ENCODE results near the gene PLA2R1. TPM values are rescaled to one million over a fixed set of nuclear protein-coding genes. Genes with fewer than 3 reads are reported as not detected.

PLA2R1 gene
- polyA plus RNA-seq, 1 of the 3 experiments (the other 2 are of a cell fraction): not detected

DNA sequence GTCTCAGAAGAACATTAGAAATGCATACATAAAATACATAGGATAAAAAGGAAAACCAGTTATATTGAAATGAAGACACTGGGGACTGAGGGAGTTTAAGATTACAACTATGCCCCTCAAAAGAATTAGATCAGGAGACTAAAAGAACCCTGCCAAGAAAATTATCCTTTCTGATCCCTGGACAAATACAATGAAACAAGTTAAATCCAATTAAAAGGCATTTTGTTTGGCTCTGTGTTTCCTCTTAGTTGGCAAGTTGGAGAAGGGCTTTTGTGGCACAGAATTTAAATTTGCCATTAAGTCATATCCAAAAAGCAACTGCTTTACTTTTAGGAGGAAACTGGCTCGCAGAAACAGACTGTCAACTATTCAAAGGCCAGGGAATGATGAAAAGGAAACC lies 165.3 kb downstream of the PLA2R1 start:
- no peaks in the 10 kb centered on the region for H3K9me2 ChIP-seq
- no peaks in the 10 kb centered on the region for H3K79me2 ChIP-seq (ENCODE audit: insufficient read depth)
- H3K4me1 ChIP-seq (ENCODE audit: control insufficient read depth in 1 of 2, insufficient read depth in 2 of 2, low read depth in 1 of 2, low read length in 1 of 2): no peaks in the 10 kb centered on the region; a peak in 2 of 4 replicates
- TF ChIP-seq TCF12 (IDR thresholded peaks at IDR 0.05) (no peak), CHD2 (IDR thresholded peaks at IDR 0.05; ENCODE audit: low read length, partially characterized antibody) (no peak), FOSL2 (IDR thresholded peaks at IDR 0.05; ENCODE audit: borderline replicate concordance, low read depth) (no peak), ELF1 (IDR thresholded peaks at IDR 0.05) (no peak), FOXM1 (IDR thresholded peaks at IDR 0.05; ENCODE audit: low read depth) (no peak), GABPA (IDR thresholded peaks at IDR 0.05; ENCODE audit: low read depth) (no peak), FOXJ3 (CRISPR knock-in tag; IDR thresholded peaks at IDR 0.05) (no peak), GATA2 (CRISPR knock-in tag; IDR thresholded peaks at IDR 0.05) (no peak), RXRA (IDR thresholded peaks at IDR 0.05; ENCODE audit: borderline replicate concordance, low read depth) (no peak), JUND (IDR thresholded peaks at IDR 0.05) (no peak)
- H2AFZ ChIP-seq (ENCODE audit: low read depth): no peak overlapping the region
- H3K27me3 ChIP-seq (ENCODE audit: insufficient read depth): no peaks in the 10 kb centered on the region; the same call in 1 of the 2 replicates
- H3F3A ChIP-seq (replicated peaks; ENCODE audit: insufficient read depth): no peaks in the 10 kb centered on the region
- ChIA-PET CTCF (interaction anchor here (1.7 kb wide), 1 partner anchor 11 kb away, joined by 5 read pairs; no protein-coding TSS in a partner anchor), POLR2A (no interaction called here)
- no peak overlapping the region for H3K9ac ChIP-seq
- H3K9me3 ChIP-seq: no peaks in the 10 kb centered on the region
- H3K36me3 ChIP-seq (replicated peaks in 1 of 2; ENCODE audit: control insufficient read depth in 1 of 2, insufficient read depth in 2 of 2, low read length in 1 of 2): no peaks in the 10 kb centered on the region
- no peak overlapping the region for H3K4me3 ChIP-seq (ENCODE audit: low read depth in 2 of 2, low read length in 1 of 2)
- H4K20me1 ChIP-seq (ENCODE audit: insufficient read depth): no peaks in the 10 kb centered on the region
- DNase-seq: no peak
- H3K27ac ChIP-seq (ENCODE audit: low read depth in 2 of 2, low read length in 1 of 2): no peak overlapping the region
- 18% methylated on average over 1 of the region's 1 CpG for whole genome bisulfite sequencing (ENCODE audit: low lambda C conversion rate)
- H3K4me2 ChIP-seq: no peak overlapping the region

GRCh38 chr2:159895258-159896065 lies 167.0 kb downstream of the PLA2R1 start:
- no peaks in the 10 kb centered on the region for H3K79me2 ChIP-seq (ENCODE audit: insufficient read depth)
- no peak overlapping the region for H3K9ac ChIP-seq
- no peak overlapping the region for H3K4me2 ChIP-seq
- no peaks in the 10 kb centered on the region for H3K36me3 ChIP-seq (replicated peaks in 1 of 2; ENCODE audit: control insufficient read depth in 1 of 2, insufficient read depth in 2 of 2, low read length in 1 of 2)
- no peak overlapping the region for H2AFZ ChIP-seq (ENCODE audit: low read depth)
- no peaks in the 10 kb centered on the region; a peak in 2 of 4 replicates for H3K4me1 ChIP-seq (ENCODE audit: control insufficient read depth in 1 of 2, insufficient read depth in 2 of 2, low read depth in 1 of 2, low read length in 1 of 2)
- no peaks in the 10 kb centered on the region for H3K9me3 ChIP-seq
- 60% methylated on average over 4 of the region's 4 CpGs for WGBS (ENCODE audit: low lambda C conversion rate)
- ChIA-PET CTCF (no interaction called here), POLR2A (no interaction called here)
- H3K9me2 ChIP-seq: no peaks in the 10 kb centered on the region
- H4K20me1 ChIP-seq (ENCODE audit: insufficient read depth): no peaks in the 10 kb centered on the region
- no peak overlapping the region for H3K4me3 ChIP-seq (ENCODE audit: low read depth in 2 of 2, low read length in 1 of 2)
- no peak for DNase-seq
- no peaks in the 10 kb centered on the region for H3F3A ChIP-seq (replicated peaks; ENCODE audit: insufficient read depth)
- H3K27me3 ChIP-seq (ENCODE audit: insufficient read depth): no peaks in the 10 kb centered on the region; the same call in 1 of the 2 replicates
- H3K27ac ChIP-seq (ENCODE audit: low read depth in 2 of 2, low read length in 1 of 2): no peak overlapping the region
- no peak for TF ChIP-seq ELF1 (IDR thresholded peaks at IDR 0.05)
- no peak for TF ChIP-seq SIN3A (IDR thresholded peaks at IDR 0.05; ENCODE audit: borderline replicate concordance, low read depth, low read length)
- no peak for TF ChIP-seq EZH2phosphoT487 (IDR thresholded peaks at IDR 0.05; ENCODE audit: borderline replicate concordance, low read depth)
- no peak for TF ChIP-seq IRF3 (IDR thresholded peaks at IDR 0.05; ENCODE audit: low read depth, low read length)
- no peak for TF ChIP-seq TAF1 (IDR thresholded peaks at IDR 0.05; ENCODE audit: borderline replicate concordance, low read depth, low read length)
- TF ChIP-seq FOXJ3 (CRISPR knock-in tag; IDR thresholded peaks at IDR 0.05): no peak
- TF ChIP-seq FOSL2 (IDR thresholded peaks at IDR 0.05; ENCODE audit: borderline replicate concordance, low read depth): no peak
- no peak for TF ChIP-seq NRF1 (IDR thresholded peaks at IDR 0.05; ENCODE audit: low read depth, low read length)
- no peak for TF ChIP-seq GATA2 (CRISPR knock-in tag; IDR thresholded peaks at IDR 0.05)
- TF ChIP-seq, protein P1, sequence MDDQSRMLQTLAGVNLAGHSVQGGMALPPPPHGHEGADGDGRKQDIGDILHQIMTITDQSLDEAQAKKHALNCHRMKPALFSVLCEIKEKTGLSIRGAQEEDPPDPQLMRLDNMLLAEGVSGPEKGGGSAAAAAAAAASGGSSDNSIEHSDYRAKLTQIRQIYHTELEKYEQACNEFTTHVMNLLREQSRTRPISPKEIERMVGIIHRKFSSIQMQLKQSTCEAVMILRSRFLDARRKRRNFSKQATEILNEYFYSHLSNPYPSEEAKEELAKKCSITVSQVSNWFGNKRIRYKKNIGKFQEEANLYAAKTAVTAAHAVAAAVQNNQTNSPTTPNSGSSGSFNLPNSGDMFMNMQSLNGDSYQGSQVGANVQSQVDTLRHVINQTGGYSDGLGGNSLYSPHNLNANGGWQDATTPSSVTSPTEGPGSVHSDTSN (IDR thresholded peaks at IDR 0.05): no peak
- no peak for TF ChIP-seq TEAD4 (IDR thresholded peaks at IDR 0.05; ENCODE audit: borderline replicate concordance, insufficient read depth)
- TF ChIP-seq RXRA (IDR thresholded peaks at IDR 0.05; ENCODE audit: borderline replicate concordance, low read depth): no peak
- TF ChIP-seq YY1 (IDR thresholded peaks at IDR 0.05; ENCODE audit: low read depth): no peak
- no peak for TF ChIP-seq ZBTB33 (IDR thresholded peaks at IDR 0.05; ENCODE audit: borderline replicate concordance, low read depth)
- TF ChIP-seq CTCF (IDR thresholded peaks at IDR 0.05): no peak
- TF ChIP-seq NFIC (IDR thresholded peaks at IDR 0.05; ENCODE audit: borderline replicate concordance): no peak
- no peak for TF ChIP-seq POLR2AphosphoS5 (IDR thresholded peaks at IDR 0.05; ENCODE audit: low read depth, low read length)

Measured in SK-N-SH (cell line).